Upper lobe of left lung (tissue), 6 donors: ENCODE results near the gene SRBD1. TPM values are rescaled to one million over a fixed set of nuclear protein-coding genes. Genes with fewer than 3 reads are reported as not detected.

Experiments
- ATAC-seq, 2 donors: fragments of 200-7000 bp; cut with Tn5 transposase; one replicate each; pipeline ENCODE4 v1.9.1; 2022; ENCODE audit warnings: mild to moderate bottlenecking in 2 of 2, moderate library complexity in 2 of 2; ENCODE audit not compliant: low FRiP score in 2 of 2
- DNase-seq, 2 donors: peaks; one replicate each; pipeline ENCODE4 v3.0.0-alpha.2; 2019 to 2020
- H3K27ac ChIP-seq, 4 donors: fragments of 200-600 bp; sonication (generic); one replicate each; pipeline ENCODE4 v1.5.1; 2016 to 2019
- H3K27me3 ChIP-seq, 4 donors: fragments of 200-600 bp; sonication (generic); one replicate each; pipeline ENCODE4 v1.5.1; 2017 to 2019
- H3K36me3 ChIP-seq, 4 donors: fragments of 200-600 bp; sonication (generic); one replicate each; pipeline ENCODE4 v1.5.1; 2016 to 2019
- H3K4me1 ChIP-seq, 4 donors: fragments of 200-600 bp; sonication (generic); one replicate each; pipeline ENCODE4 v1.5.1; 2018 to 2019
- H3K4me3 ChIP-seq, 4 donors: fragments of 200-600 bp; sonication (generic); one replicate each; pipeline ENCODE4 v1.5.1; 2017 to 2019; ENCODE audit warnings: mild to moderate bottlenecking in 2 of 4, moderate library complexity in 1 of 4
- H3K9me3 ChIP-seq, 4 donors: fragments of 200-600 bp; sonication (generic); one replicate each; pipeline ENCODE4 v1.5.1; 2018 to 2019
- CTCF ChIP-seq, 6 experiments: fragments of 450-650 bp in 4 of 6; fragments of 200-600 bp in 2 of 6; sonication (generic) in 2 of 6; IDR thresholded peaks; one replicate each; pipeline ENCODE4 v1.5.1; 2016 to 2019; ENCODE audit warnings: antibody characterized with exemption in 6 of 6
- EP300 ChIP-seq, 4 donors: sonication (generic); formaldehyde crosslinking; IDR thresholded peaks; one replicate each; pipeline ENCODE4 v1.5.1; 2017; ENCODE audit warnings: antibody characterized with exemption in 4 of 4, control low read depth in 2 of 4
- POLR2A ChIP-seq, 4 donors: fragments of 450-650 bp; IDR thresholded peaks; one replicate each; pipeline ENCODE4 v1.5.1; 2016 to 2017; ENCODE audit warnings: antibody characterized with exemption in 4 of 4, mild to moderate bottlenecking in 2 of 4
- POLR2AphosphoS5 ChIP-seq, 2 donors: sonication (generic); formaldehyde crosslinking; IDR thresholded peaks; one replicate each; pipeline ENCODE4 v1.5.1; 2017; ENCODE audit warnings: antibody characterized with exemption in 2 of 2
- WGBS, 2 donors: methylation state at CpG; one replicate each; pipeline ENCODE4 v1.1.5; 2017 to 2018; 5-methylcytosine and 5-hydroxymethylcytosine counted together
- total RNA-seq, 6 donors: library from RNA; depleted of rRNA in 4 of 6; stranded (reverse); fragments of >200 nt in 4 of 6; gene quantifications; one replicate each; pipeline versions ENCODE4 v1.1.0 to v1.2.1, GENCODE V29; 2016 to 2021
- donor health status: DM: no; HTN: no; CAD: no; lungs with moderate emphysema.
- donor health status: DM: no; HTN: yes; CAD: no; lungs with severe emphysema.

Gene SRBD1
- total RNA-seq, 6 donors from 2014 or later: 16.4 to 38.3 (median 19.0) TPM

- no peaks in the 10 kb centered on the region for H3K9me3 ChIP-seq
- no peaks in the 10 kb centered on the region for H3K4me1 ChIP-seq
- H3K4me3 ChIP-seq: no peak overlapping the region
- no peak for TF ChIP-seq POLR2A (IDR thresholded peaks at IDR 0.05)
- no peak for TF ChIP-seq POLR2AphosphoS5 (IDR thresholded peaks at IDR 0.05)
- TF ChIP-seq EP300 (IDR thresholded peaks at IDR 0.05): no peak
- no peak for TF ChIP-seq CTCF (IDR thresholded peaks at IDR 0.05)
- no peak overlapping the region for H3K27ac ChIP-seq
- DNase-seq (no peak), ATAC-seq (no peak)
- no peaks in the 10 kb centered on the region for H3K36me3 ChIP-seq
- 98 to 100% methylated on average over 1 of the region's 1 CpG for WGBS, 2 donors
- H3K27me3 ChIP-seq: no peaks in the 10 kb centered on the region
Measured at GRCh38 chr2:45524016-45524415, 87.1 kb downstream of the SRBD1 start.

- WGBS, 2 donors: 82 to 89% methylated on average over 2 of the region's 2 CpGs
- no peak overlapping the region for H3K27ac ChIP-seq
- no peak for TF ChIP-seq POLR2A (IDR thresholded peaks at IDR 0.05)
- TF ChIP-seq CTCF (IDR thresholded peaks at IDR 0.05): no peak
- TF ChIP-seq EP300 (IDR thresholded peaks at IDR 0.05): no peak
- TF ChIP-seq POLR2AphosphoS5 (IDR thresholded peaks at IDR 0.05): no peak
- ATAC-seq (no peak), DNase-seq (no peak)
- H3K4me3 ChIP-seq: no peak overlapping the region
- no peaks in the 10 kb centered on the region for H3K9me3 ChIP-seq
- no peaks in the 10 kb centered on the region for H3K36me3 ChIP-seq
- H3K4me1 ChIP-seq: no peaks in the 10 kb centered on the region
- H3K27me3 ChIP-seq: no peaks in the 10 kb centered on the region
Measured at GRCh38 chr2:45518546-45518945, 92.5 kb downstream of the SRBD1 start.

- WGBS, 2 donors: 63 to 89% methylated on average over 9 of the region's 9 CpGs
- no peak for DNase-seq
- Histone ChIP-seq H3K27me3 (no peaks in the 10 kb centered on the region), H3K36me3 (no peaks in the 10 kb centered on the region), H3K9me3 (no peaks in the 10 kb centered on the region), H3K4me1 (no peaks in the 10 kb centered on the region), H3K27ac (no peak overlapping the region), H3K4me3 (no peak overlapping the region)
- ATAC-seq: no peak
- TF ChIP-seq POLR2AphosphoS5 (IDR thresholded peaks at IDR 0.05): no peak
- TF ChIP-seq CTCF (IDR thresholded peaks at IDR 0.05): no peak
- TF ChIP-seq EP300 (IDR thresholded peaks at IDR 0.05): no peak
- TF ChIP-seq POLR2A (IDR thresholded peaks at IDR 0.05): no peak
Measured at GRCh38 chr2:45510701-45511420, 100.2 kb downstream of the SRBD1 start.

- no peak for DNase-seq
- Histone ChIP-seq H3K36me3 (no peaks in the 10 kb centered on the region), H3K27me3 (no peaks in the 10 kb centered on the region), H3K4me1 (no peaks in the 10 kb centered on the region), H3K4me3 (no peak overlapping the region), H3K27ac (no peak overlapping the region), H3K9me3 (no peaks in the 10 kb centered on the region)
- ATAC-seq: no peak
- 95% methylated on average over 3 of the region's 3 CpGs for WGBS, 2 donors
- TF ChIP-seq CTCF (IDR thresholded peaks at IDR 0.05): no peak
- TF ChIP-seq POLR2A (IDR thresholded peaks at IDR 0.05): no peak
- TF ChIP-seq POLR2AphosphoS5 (IDR thresholded peaks at IDR 0.05): no peak
- TF ChIP-seq EP300 (IDR thresholded peaks at IDR 0.05): no peak
Measured at GRCh38 chr2:45506756-45507155, 104.3 kb downstream of the SRBD1 start.

- H3K4me3 ChIP-seq: no peak overlapping the region
- H3K4me1 ChIP-seq: no peaks in the 10 kb centered on the region
- WGBS, 2 donors: 90 to 95% methylated on average over 1 of the region's 1 CpG
- no peak overlapping the region for H3K27ac ChIP-seq
- peaks cover 0 to 5% (median 0%) of the 10 kb centered on the region in 4 donors for H3K9me3 ChIP-seq
- no peak for TF ChIP-seq POLR2A (IDR thresholded peaks at IDR 0.05)
- no peak for DNase-seq
- no peak for ATAC-seq
- no peaks in the 10 kb centered on the region for H3K27me3 ChIP-seq
- H3K36me3 ChIP-seq: no peaks in the 10 kb centered on the region
Measured at GRCh38 chr2:45505138-45505537, 105.9 kb downstream of the SRBD1 start.
